Kasumi-1 (cell line): ENCODE results near the gene TGFBR3.

Source experiments
- DNase-seq, 2 experiments: peaks; one replicate each; lab custom pipeline; 2025; lab: John Stamatoyannopoulos, UW

The TGFBR3 gene

GRCh38 chr1:91732291-91733107 lies 153.5 kb downstream of the TGFBR3 start:
- peak; percentile 10 to 21 for DNase-seq

- no peak for DNase-seq
Measured at GRCh38 chr1:91731815-91732214, 154.1 kb downstream of the TGFBR3 start.

- DNase-seq = no peak
Measured at GRCh38 chr1:91730801-91731732, 154.9 kb downstream of the TGFBR3 start.

GRCh38 chr1:91729621-91730358 lies 156.2 kb downstream of the TGFBR3 start:
- DNase-seq = no peak

GRCh38 chr1:91727763-91728162 lies 158.2 kb downstream of the TGFBR3 start:
- DNase-seq = no peak

- no peak for DNase-seq
Measured at GRCh38 chr1:91725989-91726721, 159.8 kb downstream of the TGFBR3 start.

DNA sequence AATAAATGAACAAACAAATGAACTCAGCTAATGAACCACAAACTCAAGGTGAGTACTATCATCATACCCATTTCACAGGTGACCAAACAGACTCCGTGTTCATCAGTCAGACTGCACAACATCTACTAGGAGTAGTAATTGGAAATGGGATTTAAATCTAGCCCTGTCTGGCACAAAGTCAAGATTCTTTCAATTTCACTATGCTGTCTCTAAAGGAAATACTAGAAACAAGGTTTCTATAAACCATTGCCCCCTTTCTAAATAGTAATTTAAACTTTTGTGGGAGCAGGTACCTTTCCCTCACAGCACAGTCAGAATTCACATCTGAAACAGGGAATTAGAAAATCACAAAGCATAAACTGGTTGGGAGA lies 160.3 kb downstream of the TGFBR3 start:
- no peak for DNase-seq

DNA sequence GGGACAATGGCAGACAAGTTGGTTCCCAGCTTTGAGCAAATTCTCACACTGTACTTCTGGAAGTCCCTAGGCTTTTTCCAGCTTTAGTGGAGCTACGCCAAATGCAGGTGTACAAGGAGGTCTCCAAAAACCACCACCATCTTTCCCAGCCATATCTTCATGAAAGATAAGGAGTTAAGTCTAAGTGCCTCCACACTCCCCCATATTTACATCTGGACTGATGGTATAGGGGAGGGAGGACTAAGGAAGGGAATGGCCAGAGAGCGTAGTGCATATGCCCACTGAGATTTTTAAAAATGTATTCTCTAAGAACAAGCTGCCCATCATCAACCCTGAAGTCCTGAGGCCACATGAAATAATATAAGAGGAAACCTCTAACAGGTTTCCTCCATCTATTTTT lies 161.3 kb downstream of the TGFBR3 start:
- no peak for DNase-seq

DNA sequence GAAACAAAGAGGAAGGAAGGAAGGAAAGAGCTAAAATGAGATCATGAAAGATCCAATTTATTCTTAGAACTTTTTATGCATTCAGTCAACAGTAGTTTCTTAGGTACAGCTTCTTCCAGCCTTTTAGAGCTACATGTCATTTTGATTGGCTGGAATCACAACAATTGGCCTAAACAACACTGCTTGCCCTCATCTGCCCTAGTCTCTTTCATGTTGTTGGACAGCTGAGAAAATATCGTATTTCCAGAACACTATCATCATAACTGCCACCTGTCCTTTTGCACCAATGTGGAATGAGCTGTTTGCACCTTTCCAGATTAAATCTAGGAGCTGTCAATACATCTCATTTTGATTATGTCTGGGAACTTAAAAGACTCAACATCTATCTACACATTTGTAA lies 161.7 kb downstream of the TGFBR3 start:
- DNase-seq = no peak

DNA sequence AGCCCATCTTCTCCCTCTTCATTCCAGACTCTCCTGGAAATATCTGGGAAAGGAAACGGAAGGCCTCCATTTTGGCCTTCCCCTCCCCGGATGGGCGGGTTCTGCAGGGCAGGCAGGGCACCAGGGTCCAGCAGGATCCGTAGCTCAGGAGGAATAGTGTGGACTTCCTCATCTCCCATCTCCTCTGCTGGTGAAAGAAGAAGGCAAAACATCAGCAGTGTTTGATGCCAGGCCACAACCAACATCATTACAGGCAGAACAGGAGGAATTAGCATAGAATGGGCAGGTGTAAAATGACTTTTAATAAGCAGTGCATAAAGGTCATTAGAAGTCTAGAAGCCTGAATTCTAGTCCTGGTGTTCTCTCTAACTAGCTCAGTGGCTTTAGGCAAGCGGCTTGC lies 165.9 kb downstream of the TGFBR3 start:
- DNase-seq = no peak

DNA sequence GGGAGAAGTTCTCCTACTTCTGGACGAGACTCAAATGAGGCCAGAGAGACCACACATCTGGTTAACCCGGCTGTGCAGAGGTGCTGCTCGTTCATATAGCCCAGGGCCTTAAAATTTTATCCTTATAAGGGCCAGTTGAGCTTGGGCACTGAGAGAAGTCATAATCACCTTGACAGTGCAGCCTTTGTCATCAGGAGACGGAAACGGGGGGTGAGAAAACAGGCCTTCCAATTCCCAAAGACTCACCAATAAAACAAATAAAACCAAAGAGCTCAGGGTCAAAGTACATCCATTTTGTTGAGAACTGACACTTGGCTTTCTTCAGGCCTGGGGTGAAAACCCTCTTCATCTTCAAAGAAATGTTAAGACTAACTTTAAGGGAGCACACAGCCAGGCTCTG lies 167.1 kb downstream of the TGFBR3 start:
- no peak for DNase-seq

DNA sequence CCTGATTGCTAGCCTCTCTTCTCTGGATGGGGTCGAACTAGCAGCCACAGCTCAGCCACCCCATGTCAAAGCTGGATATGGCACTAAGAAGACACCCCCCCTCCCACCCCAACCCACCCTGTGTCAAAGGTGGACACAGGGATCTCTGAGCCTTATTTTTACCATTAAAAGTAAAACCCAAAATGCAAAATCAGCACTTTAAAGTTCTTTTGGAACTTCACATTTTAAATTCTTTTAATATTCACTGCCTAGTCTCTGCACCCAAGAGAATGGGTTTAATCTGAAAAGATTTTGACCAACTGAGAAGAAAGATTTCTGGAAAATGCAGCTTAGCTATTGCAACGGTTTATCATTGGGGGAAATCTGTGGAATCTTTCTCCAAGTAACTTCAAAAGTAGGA lies 167.6 kb downstream of the TGFBR3 start:
- no peak for DNase-seq

DNA sequence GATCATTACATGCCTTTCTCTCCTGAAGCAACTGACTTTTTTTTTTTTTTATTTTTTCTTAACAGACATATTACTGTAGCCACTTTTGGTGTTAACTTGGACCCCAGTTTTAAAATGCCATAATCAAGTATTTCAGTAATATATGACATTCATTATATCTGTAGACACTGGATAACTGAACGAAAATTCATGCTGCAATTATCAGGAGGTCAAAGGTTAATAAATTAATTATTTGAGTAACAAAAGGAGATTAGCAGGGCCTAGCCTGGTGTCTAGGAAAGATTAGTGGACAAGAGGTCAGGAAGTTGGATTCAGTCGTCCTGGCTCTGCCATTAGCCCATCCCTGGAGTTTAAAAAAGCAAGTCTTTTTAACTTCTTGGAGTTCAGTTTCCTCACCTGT lies 168.1 kb downstream of the TGFBR3 start:
- DNase-seq = no peak

GRCh38 chr1:91716339-91716738 lies 169.6 kb downstream of the TGFBR3 start:
- DNase-seq = no peak

GRCh38 chr1:91715416-91716000 lies 170.4 kb downstream of the TGFBR3 start:
- DNase-seq = no peak

DNA sequence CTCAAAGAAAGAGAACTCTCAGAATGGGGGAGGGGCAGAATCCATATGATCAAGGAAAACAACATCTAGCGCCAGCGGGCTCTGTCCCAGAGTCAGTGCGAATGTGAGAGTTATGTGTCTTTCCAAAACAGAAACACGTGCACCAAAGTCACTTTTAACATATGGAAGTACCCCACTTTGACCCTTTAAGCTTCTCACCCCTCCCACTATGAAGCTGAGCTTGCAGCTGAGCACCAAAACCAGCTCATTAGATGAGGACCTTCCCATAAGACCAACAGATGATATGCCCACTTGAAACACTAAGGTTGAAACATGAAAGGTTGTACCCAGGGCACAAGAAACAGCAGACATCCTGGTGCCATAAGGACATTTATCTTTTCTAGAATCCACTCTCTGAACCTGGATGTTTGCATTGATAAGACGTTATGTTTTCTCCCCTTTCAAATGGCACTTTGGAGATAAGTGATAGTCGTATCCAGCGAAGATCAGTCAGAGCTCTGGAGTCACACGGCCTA lies 171.0 kb downstream of the TGFBR3 start:
- DNase-seq = no peak

DNA sequence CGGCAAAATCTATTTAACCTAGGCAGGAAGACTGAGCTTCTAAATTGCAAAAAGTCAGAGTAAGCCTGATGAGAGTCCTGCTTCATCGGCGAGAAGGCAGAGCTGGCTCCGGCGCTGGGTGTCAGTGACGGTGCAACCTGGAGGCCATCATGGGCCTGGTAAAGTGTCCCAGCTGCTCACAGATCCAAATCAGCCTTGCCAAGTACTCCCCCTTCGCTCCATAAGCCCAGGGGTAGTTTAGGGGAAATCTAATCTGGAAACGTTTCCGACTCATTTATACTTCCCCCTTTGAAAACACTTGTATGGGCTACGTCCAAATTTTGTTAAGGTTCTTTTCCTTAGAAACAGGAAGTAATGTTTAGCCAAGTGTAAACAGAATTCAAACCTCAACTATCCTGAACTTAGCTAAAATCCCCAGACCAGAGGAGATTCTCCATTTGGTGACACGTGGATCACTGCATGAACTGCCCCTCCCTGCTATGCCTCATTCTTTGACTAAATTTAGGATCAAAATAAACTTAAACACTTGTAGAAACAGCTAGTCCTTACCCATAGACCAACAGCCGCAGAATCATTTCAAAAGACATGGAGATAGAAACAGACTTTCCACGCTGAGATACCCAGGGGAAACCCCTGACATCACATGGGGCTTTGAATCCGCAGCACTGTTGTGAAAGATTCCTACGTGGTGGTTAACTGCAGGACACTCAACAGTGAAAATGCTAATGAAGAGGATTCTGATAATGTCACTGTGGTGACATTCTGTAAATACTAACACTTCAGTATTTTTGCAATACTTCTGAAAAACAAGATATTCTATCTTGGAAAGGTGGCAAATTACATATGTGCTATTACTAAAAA lies 172.7 kb downstream of the TGFBR3 start:
- peak; percentile 11 to 33 for DNase-seq

DNA sequence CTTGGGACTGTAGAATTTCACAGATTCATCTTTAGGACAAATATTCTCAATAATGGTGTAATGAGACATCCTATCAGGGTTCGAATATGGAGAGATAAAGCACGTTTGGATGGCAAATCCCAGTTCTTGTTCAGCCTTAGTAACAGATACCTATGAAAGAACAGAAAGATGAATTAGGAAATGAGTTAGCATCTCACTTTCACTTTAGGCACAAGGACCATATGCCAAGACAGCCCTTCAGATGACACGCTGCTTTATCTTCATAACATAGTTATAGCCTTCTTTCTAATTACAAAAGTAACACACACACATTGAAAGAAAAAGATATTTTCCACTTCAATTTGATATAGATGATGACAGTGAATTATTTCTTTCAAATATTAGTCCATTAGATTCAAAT lies 173.6 kb downstream of the TGFBR3 start:
- no peak for DNase-seq

- DNase-seq = no peak
Measured at GRCh38 chr1:91711504-91712247, 174.3 kb downstream of the TGFBR3 start.
